Cerebellar nuclear complex (tissue), 1 donor: ENCODE data around the gene FUT8.
"Not testable (repeated sequence)": the region's sequence is repeated elsewhere in the genome, so short reads cannot be mapped to it uniquely, and the experiment has no call there.

Source experiments
- DNase-seq, 2 experiments: peaks; one replicate each; lab custom pipeline; 2025; lab: John Stamatoyannopoulos, UW

Gene FUT8

GRCh38 chr14:65622703-65623102, 210.2 kb downstream of the FUT8 start:
- no peak for DNase-seq

DNA sequence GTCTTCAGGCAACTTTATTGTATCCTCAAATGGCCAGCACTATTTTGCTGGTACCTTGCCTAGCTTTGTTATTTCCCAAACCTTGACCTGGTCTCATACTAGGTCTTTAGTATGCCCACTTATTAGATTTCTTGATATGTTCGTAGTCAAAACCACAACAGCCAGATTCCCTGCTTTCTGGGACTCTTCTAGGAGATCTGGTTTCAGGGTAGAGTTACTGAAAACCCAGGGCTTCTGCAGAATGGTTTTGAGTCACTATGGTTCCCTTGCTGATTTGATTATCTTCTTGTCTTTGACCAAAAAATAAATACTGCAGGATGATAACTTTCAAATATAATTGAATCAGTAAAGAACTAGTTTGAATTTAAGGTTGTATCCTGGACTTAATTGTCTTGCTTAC, 211.2 kb downstream of the FUT8 start:
- DNase-seq, result no peak

GRCh38 chr14:65627315-65627714, 214.8 kb downstream of the FUT8 start:
- DNase-seq, result no peak

GRCh38 chr14:65628664-65629063, 216.1 kb downstream of the FUT8 start:
- DNase-seq, result no peak

DNA sequence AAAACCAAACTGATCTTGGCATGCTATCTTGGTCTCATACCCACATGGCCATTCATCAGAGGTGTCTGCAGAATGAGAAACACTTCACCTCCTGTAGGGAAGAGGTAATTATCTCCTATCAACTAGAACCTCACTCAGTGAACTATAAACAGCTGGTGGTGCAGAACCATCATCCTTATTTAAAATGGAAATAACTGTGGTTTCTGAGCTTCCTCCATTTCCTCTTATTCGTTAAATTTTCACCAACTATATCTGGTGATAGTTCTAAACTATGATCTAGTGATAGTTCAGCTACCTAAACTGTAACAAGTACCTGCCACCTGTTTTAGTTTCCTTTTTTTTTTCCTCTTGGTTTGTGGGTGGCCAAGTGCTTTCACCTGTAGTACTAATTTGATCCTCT, 218.5 kb downstream of the FUT8 start:
- DNase-seq, result no peak

DNA sequence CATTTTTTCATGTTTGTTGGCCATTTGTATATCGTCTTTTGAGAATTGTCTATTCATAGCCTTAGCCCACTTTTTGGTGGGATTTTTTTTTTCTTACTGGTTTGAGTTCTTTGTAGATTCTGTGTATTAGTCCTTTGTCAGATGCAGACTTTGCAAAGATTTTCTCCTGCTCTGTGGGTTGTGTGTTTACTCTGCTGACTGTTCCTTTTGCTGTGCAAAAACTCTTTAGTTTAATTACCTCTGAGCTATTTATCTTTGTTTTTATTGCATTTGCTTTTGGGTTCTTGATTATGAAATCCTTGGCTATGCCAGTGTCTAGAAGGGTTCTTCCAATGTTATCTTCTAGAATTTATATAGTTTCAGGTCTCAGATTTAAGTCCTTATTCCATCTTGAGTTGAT, 220.0 kb downstream of the FUT8 start:
- DNase-seq, result no peak

GRCh38 chr14:65633666-65634065, 221.1 kb downstream of the FUT8 start:
- not testable (repeated sequence) for DNase-seq

GRCh38 chr14:65637780-65638179, 225.2 kb downstream of the FUT8 start:
- no peak for DNase-seq

DNA sequence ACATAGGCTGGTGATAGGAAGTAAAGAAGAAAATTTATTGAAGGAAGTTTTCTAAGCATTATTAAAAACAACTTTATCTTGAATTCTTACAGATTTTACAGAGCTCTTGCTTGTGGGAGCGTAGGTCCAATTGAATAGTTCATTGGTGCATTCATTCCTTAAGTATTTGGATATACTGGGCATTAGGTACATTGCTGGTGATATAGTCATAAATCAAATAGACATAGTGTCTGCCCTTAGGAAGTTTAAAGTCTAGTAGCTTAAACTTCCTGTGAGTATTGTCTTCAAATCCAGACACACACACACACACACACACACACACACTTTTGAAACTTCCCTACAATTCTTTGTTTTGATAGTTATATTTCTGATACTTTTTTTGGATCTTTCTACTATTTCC, 226.7 kb downstream of the FUT8 start:
- no peak for DNase-seq

DNA sequence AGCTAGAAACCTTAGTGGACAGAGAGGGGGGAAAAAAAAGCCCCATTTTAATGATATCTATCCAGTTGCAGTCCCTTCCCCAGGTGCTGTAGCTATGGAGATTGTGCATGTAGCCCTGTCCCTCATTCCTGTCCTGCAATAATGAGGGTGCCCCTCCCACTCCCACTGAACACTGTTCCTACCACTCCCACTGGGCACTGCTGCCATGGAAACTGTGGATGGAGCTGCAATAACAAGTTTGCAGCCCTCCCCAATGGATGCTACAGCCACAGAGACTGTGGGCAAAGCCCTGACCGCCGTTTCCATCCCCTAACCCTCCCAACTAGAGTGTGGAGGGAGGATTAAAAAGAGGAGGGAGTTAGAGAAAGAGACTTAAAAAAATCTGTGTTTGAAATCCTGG, 238.3 kb downstream of the FUT8 start:
- DNase-seq, result no peak

DNA sequence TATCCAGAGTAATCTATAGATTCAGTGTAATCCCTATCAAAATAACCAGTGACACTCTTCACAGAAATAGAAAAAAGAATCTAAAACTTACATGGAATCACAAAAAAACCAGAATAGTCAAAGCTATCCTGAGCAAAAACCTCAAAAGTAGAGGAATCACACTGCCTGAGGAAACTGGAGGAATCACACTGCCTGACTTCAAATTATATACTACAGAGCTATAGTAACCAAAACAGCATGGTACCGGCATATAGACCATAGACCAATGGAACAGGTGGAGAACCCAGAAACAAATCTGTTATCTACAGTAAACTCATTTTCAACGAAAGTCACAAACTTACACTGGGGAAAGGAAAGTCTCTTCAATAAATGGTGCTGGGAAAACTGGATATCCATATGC, 244.0 kb downstream of the FUT8 start:
- DNase-seq, result no peak

DNA sequence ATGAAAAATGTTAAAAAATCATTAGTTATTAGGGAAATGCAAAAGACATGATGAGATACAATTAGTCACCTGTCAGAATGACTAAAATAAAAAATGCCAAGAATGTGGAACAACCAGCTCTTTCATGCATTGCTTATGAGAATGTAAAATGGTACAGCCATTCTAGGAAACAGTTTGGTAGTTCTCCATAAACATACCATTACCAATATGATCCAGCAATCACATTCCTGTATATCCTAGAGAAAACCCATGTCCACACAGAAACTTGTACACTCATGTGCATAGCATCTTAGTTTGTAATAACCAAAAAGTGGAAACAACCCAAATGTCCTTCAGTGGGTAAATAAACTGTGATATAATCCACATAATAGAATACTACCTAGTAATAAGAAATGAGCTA, 245.7 kb downstream of the FUT8 start:
- DNase-seq, result no peak

DNA sequence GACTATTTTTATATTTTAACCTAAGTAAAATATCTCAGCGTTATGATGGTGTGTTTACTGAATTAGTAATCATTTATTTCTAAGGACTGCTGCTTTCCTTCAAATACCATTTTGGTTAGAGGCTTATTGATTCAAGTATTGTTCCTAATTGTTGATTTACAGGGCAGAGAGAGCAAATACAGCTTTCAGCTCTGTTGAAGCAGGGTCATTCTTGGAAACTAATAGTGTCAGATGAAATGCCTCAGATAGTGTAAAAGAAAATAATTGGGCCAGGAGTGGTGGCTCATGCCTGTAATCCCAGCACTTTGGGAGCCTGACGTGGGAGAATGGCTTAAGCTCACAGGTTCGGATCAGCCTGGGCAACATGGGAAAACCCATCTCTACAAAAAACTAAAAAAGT, 249.3 kb downstream of the FUT8 start:
- DNase-seq, result no peak

- no peak for DNase-seq
These were observed 251.9 kb downstream of the FUT8 start for GRCh38 chr14:65664436-65664835.

GRCh38 chr14:65676361-65677014, 264.0 kb downstream of the FUT8 start:
- DNase-seq, result no peak

DNA sequence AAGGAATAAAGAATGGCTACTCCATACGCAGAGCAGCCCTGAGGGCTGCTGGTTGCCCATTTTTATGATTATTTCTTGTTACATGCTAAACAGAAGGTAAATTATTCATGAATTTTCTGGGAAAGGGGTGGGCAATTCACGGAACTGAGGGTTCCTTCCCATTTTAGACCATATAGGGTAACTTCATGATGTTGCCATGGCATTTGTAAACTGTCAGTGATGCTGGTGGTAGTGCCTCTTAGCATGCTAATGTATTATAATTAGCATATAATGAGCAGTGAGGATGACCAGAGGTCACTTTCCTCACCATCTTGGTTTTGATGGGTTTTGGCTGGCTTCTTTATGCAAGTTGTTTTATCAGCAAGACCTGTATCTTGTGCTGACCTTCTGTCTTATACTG, 273.0 kb downstream of the FUT8 start:
- DNase-seq, result no peak

GRCh38 chr14:65686761-65687160, 274.2 kb downstream of the FUT8 start:
- DNase-seq, result no peak

DNA sequence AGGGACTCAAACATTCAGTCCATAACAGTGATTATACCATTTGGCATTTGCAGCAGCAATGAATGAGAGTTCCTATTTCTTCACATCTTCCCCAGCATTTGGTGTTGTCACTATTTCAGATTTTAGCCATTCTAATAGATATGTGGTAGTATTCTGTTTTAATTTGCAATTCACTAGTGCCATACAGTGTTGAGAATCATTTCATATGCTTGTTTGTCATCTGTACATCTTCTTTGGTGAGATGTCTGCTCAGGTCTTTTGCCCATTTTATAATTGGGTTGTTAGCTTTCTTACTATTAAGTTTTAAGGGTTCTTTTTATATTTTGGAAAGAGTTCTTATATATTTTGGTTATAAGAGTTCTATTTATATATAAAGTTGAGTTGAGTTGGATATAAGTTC, 276.5 kb downstream of the FUT8 start:
- no peak for DNase-seq

DNA sequence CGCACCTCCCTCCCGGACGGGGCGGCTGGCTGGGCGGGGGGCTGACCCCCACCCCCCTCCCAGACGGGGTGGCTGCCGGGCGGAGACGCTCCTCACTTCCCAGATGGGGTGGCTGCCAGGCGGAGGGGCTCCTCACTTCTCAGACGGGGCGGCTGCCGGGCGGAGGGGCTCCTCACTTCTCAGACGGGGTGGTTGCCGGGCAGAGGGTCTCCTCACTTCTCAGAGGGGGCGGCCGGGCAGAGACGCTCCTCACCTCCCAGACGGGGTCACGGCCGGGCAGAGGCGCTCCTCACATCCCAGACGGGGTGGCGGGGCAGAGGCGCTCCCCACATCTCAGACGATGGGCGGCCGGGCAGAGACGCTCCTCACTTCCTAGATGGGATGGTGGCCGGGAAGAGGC, 280.0 kb downstream of the FUT8 start:
- DNase-seq, result not testable (repeated sequence)

GRCh38 chr14:65696801-65697200, 284.3 kb downstream of the FUT8 start:
- no peak for DNase-seq

- no peak for DNase-seq
These were observed 291.0 kb downstream of the FUT8 start for GRCh38 chr14:65703521-65703920.

DNA sequence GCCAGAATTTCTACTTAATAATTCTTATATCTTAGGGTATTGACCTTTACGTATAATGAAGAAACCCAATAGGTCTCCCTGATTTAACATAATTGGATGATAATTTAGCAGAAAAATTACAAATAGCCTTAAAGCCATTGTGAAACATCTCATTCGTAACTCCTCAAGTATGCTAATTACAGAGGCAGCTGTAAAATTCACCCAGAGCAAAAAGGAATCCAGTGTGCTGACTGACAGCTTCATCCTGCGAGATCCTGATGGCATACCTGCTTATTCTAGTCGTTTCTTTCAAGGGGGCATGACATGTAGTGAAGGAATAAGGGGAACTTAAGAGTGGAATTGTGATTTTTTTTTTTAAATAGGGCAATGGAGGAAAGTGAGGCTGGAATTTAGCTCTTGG, 291.5 kb downstream of the FUT8 start:
- DNase-seq, result no peak

GRCh38 chr14:65704437-65704836, 291.9 kb downstream of the FUT8 start:
- DNase-seq, result no peak

- no peak for DNase-seq
These were observed 292.3 kb downstream of the FUT8 start for GRCh38 chr14:65704850-65705249.

DNA sequence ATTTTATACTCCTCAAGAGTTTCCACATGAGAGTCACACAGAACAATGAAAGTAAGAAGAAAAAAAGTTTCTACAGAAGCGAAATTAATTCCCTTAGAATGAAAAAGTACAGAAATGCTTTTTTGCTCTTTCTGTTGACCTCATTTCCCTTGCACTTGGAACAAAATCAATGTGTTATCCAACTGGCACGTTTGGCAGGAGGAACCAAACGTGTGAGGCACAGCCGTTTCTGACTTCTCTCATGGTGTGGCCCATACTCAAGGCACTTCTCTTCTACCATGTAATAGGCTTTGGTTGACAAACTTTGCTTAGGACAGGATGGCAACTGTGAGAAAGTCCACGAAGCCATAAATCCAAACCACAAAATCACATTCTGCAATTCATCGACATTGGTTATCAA, 297.0 kb downstream of the FUT8 start:
- DNase-seq, result peak; percentile 2 to 52
